ENCODE results near the gene CNKSR3. TPM values are rescaled to one million over a fixed set of nuclear protein-coding genes. Genes with fewer than 3 reads are reported as not detected.

Gene CNKSR3
- total and polyA plus RNA-seq, 8 donors, result 1.2 to 40.0 (median 6.2) TPM

DNA sequence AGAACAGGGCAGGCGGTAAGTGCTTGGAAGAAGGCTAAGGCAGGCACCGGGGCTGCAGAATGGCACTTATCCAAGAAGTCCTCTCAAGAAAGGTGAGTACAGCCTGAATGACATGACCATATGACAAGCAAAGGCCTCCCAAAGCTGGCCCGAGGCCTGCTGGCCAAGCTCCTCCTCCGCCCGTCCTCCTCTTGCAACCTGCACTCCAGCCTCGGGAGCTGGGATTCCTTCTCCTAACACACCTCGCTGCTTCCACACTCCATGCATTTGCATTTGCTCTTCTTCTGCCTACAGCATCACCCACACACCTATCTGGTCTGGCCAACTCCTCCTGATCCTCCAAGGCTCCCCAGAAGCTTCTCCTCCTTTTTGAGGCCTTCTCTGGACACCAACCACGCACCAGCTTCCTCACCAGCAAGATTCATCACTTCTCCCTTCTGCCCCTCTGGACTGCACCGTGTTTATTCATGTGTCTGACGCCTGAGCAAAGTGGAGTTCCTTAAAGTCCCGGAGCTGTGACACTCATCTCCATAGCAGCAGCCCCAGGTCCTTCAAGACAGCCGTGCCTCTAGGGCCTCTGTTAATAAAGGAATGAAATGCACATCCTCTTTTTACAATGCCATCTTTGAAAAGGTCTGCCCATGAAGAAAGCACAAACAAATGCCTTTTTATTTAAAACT, 32.3 kb downstream of the CNKSR3 start:
- TF ChIP-seq EP300 (IDR thresholded peaks at IDR 0.05), result no peak
- TF ChIP-seq, protein P1, sequence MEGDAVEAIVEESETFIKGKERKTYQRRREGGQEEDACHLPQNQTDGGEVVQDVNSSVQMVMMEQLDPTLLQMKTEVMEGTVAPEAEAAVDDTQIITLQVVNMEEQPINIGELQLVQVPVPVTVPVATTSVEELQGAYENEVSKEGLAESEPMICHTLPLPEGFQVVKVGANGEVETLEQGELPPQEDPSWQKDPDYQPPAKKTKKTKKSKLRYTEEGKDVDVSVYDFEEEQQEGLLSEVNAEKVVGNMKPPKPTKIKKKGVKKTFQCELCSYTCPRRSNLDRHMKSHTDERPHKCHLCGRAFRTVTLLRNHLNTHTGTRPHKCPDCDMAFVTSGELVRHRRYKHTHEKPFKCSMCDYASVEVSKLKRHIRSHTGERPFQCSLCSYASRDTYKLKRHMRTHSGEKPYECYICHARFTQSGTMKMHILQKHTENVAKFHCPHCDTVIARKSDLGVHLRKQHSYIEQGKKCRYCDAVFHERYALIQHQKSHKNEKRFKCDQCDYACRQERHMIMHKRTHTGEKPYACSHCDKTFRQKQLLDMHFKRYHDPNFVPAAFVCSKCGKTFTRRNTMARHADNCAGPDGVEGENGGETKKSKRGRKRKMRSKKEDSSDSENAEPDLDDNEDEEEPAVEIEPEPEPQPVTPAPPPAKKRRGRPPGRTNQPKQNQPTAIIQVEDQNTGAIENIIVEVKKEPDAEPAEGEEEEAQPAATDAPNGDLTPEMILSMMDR (IDR thresholded peaks at IDR 0.05), result no peak
- TF ChIP-seq POLR2AphosphoS5 (IDR thresholded peaks at IDR 0.05), result no peak
- TF ChIP-seq POLR2A (IDR thresholded peaks at IDR 0.05), result no peak
- no peaks in the 10 kb centered on the region for H3K27me3 ChIP-seq
- peak in 1 of 2 donors; percentile 42 for DNase-seq
- peaks cover 11 to 69% (median 28%) of the 10 kb centered on the region in 4 donors for H3K4me1 ChIP-seq
- no peaks in the 10 kb centered on the region for H3K9me3 ChIP-seq
- H3K4me3 ChIP-seq, result no peak overlapping the region
- WGBS, 5 donors, result 52 to 59% (median 54%) methylated on average over 12 of the region's 12 CpGs
- intact Hi-C loops (cut with DNase I; ENCODE audit: low total_unique reads), result no loop called here
- H3K27ac ChIP-seq, result peak overlapping the region in 4 of 5 donors; percentile 1 to 71 (median 48)
- no peaks in the 10 kb centered on the region for H3K36me3 ChIP-seq

- intact Hi-C loops (cut with DNase I; ENCODE audit: low total_unique reads), result no loop called here
- Histone ChIP-seq H3K4me1 (peaks cover 8 to 62% (median 24%) of the 10 kb centered on the region in 4 donors), H3K36me3 (no peaks in the 10 kb centered on the region), H3K27ac (no peak overlapping the region), H3K9me3 (no peaks in the 10 kb centered on the region), H3K4me3 (no peak overlapping the region), H3K27me3 (no peaks in the 10 kb centered on the region)
- WGBS, 5 donors, result 89 to 97% (median 91%) methylated on average over 4 of the region's 4 CpGs
- no peak for DNase-seq
- TF ChIP-seq EP300 (IDR thresholded peaks at IDR 0.05) (no peak), POLR2A (IDR thresholded peaks at IDR 0.05) (no peak), POLR2AphosphoS5 (IDR thresholded peaks at IDR 0.05) (no peak)
- TF ChIP-seq, protein P1 (IDR thresholded peaks at IDR 0.05), result no peak
Measured at GRCh38 chr6:154476494-154476893, 34.0 kb downstream of the CNKSR3 start.

- H3K27ac ChIP-seq, result no peak overlapping the region
- no peaks in the 10 kb centered on the region for H3K27me3 ChIP-seq
- WGBS, 5 donors, result 85 to 90% (median 90%) methylated on average over 12 of the region's 12 CpGs
- DNase-seq, result no peak
- H3K9me3 ChIP-seq, result no peaks in the 10 kb centered on the region
- TF ChIP-seq, protein P1 (IDR thresholded peaks at IDR 0.05), result no peak
- TF ChIP-seq EP300 (IDR thresholded peaks at IDR 0.05) (no peak), POLR2AphosphoS5 (IDR thresholded peaks at IDR 0.05) (no peak), POLR2A (IDR thresholded peaks at IDR 0.05) (no peak)
- intact Hi-C loops (cut with DNase I; ENCODE audit: low total_unique reads), result no loop called here
- H3K4me3 ChIP-seq, result no peak overlapping the region
- H3K4me1 ChIP-seq, result peaks cover 7 to 45% (median 20%) of the 10 kb centered on the region in 4 donors
- no peaks in the 10 kb centered on the region for H3K36me3 ChIP-seq
Measured at GRCh38 chr6:154474648-154475428, 35.6 kb downstream of the CNKSR3 start.

DNA sequence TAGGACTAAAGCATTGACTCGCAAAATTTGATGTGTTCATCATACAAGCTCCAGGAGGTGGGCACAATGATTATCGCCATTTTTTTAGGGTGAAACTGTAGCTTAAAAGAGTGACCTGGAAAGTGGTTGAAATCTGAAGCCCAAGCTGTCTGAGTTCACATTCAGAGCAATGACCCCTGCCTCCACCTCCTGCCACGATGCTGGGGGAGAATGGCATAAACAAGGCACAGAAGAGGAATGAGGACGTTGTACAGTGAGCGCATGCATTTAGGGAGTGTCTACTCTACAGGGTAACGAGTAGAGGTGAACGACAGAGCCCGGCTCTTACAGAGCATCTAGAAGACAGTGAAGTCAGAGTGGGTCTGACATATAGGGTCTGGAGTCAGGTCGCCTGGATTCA, 37.2 kb downstream of the CNKSR3 start:
- H3K36me3 ChIP-seq, result no peaks in the 10 kb centered on the region

More for the DNA sequence above, 37.2 kb downstream of the CNKSR3 start:
- intact Hi-C loops (cut with DNase I; ENCODE audit: low total_unique reads), result no loop called here
- no peak overlapping the region for H3K4me3 ChIP-seq
- H3K9me3 ChIP-seq, result no peaks in the 10 kb centered on the region
- WGBS, 5 donors, result 85 to 91% (median 89%) methylated on average over 9 of the region's 9 CpGs
- no peak for TF ChIP-seq EP300 (IDR thresholded peaks at IDR 0.05)
- TF ChIP-seq, protein P1 (IDR thresholded peaks at IDR 0.05), result no peak
- TF ChIP-seq POLR2AphosphoS5 (IDR thresholded peaks at IDR 0.05), result no peak
- TF ChIP-seq POLR2A (IDR thresholded peaks at IDR 0.05), result no peak
- H3K27me3 ChIP-seq, result no peaks in the 10 kb centered on the region
- H3K4me1 ChIP-seq, result peaks cover under 1 to 38% (median 10%) of the 10 kb centered on the region in 4 donors
- no peak overlapping the region for H3K27ac ChIP-seq
- DNase-seq, result no peak
